Uterus (tissue), 4 donors: ENCODE data around the gene SH3GL2. TPM values are rescaled to one million over a fixed set of nuclear protein-coding genes. Genes with fewer than 3 reads are reported as not detected.

Source experiments
- DNase-seq, 2 donors: peaks; one replicate each; pipeline ENCODE4 v3.0.0-alpha.2; 2019 to 2020
- H3K27ac ChIP-seq, 2 donors: fragments of 200-600 bp; sonication (generic); 1 replicate in 1 of 2; 2 replicates in 1 of 2; pipeline ENCODE4 v1.5.1; 2016 to 2018
- H3K27me3 ChIP-seq, 2 donors: fragments of 200-600 bp; sonication (generic); one replicate each; pipeline ENCODE4 v1.5.1; 2018 to 2019; ENCODE audit warnings: control low read depth in 1 of 2
- H3K36me3 ChIP-seq, 2 donors: fragments of 200-600 bp; sonication (generic); one replicate each; pipeline ENCODE4 v1.5.1; 2019; ENCODE audit warnings: control low read depth in 1 of 2
- H3K4me1 ChIP-seq, 2 donors: fragments of 200-600 bp; sonication (generic); one replicate each; pipeline ENCODE4 v1.5.1; 2018 to 2019; ENCODE audit warnings: control low read depth in 1 of 2
- H3K4me3 ChIP-seq, 2 donors: fragments of 200-600 bp; sonication (generic); 1 replicate in 1 of 2; 2 replicates in 1 of 2; pipeline ENCODE4 v1.5.1; 2018 to 2019; ENCODE audit warnings: mild to moderate bottlenecking in 1 of 2
- H3K9me3 ChIP-seq, 2 donors: fragments of 200-600 bp; sonication (generic); one replicate each; pipeline ENCODE4 v1.5.1; 2019; ENCODE audit warnings: control low read depth in 1 of 2
- POLR2A ChIP-seq, 2 donors: fragments of 450-650 bp; IDR thresholded peaks; one replicate each; pipeline ENCODE4 v1.6.1; 2016; ENCODE audit warnings: antibody characterized with exemption in 2 of 2, mild to moderate bottlenecking in 1 of 2, moderate library complexity in 1 of 2
- intact Hi-C: fragments of 100-400 bp; cut with DNase I; formaldehyde crosslinking; loops from one replicate; pipeline ENCODE4 v1.15.1; 2023; ENCODE audit warnings: low total_unique reads
- total RNA-seq, 4 donors: library from RNA; depleted of rRNA in 3 of 4; stranded (reverse); fragments of >200 nt in 3 of 4; gene quantifications; one replicate each; pipeline versions ENCODE4 v1.1.0 to v1.2.4, GENCODE V29; 2014 to 2023
- TF ChIP-seq, protein P1 (sequence below), 4 experiments: fragments of 200-600 bp in 2 of 4; fragments of 450-650 bp in 2 of 4; sonication (generic) in 2 of 4; IDR thresholded peaks; one replicate each; pipeline ENCODE4 v1.5.1; 2016 to 2019; ENCODE audit warnings: antibody characterized with exemption in 4 of 4, mild to moderate bottlenecking in 2 of 4, moderate library complexity in 1 of 4
- donor health status: DM: yes; HTN: yes; CAD: no.

Gene SH3GL2
- total RNA-seq, 4 donors from 2014 or later = 2.4 to 7.0 (median 2.4) TPM; not detected in 1

GRCh38 chr9:17813798-17814197, 234.9 kb downstream of the SH3GL2 start:
- no peak for DNase-seq
- intact Hi-C loops = loop anchor here (10.0 kb wide), 1 partner anchor 401 kb away; no protein-coding TSS in a partner anchor
- Histone ChIP-seq H3K27ac (no peak overlapping the region), H3K9me3 (no peaks in the 10 kb centered on the region), H3K27me3 (no peaks in the 10 kb centered on the region), H3K4me1 (no peaks in the 10 kb centered on the region), H3K4me3 (no peak overlapping the region), H3K36me3 (no peaks in the 10 kb centered on the region)
- TF ChIP-seq, protein P1, sequence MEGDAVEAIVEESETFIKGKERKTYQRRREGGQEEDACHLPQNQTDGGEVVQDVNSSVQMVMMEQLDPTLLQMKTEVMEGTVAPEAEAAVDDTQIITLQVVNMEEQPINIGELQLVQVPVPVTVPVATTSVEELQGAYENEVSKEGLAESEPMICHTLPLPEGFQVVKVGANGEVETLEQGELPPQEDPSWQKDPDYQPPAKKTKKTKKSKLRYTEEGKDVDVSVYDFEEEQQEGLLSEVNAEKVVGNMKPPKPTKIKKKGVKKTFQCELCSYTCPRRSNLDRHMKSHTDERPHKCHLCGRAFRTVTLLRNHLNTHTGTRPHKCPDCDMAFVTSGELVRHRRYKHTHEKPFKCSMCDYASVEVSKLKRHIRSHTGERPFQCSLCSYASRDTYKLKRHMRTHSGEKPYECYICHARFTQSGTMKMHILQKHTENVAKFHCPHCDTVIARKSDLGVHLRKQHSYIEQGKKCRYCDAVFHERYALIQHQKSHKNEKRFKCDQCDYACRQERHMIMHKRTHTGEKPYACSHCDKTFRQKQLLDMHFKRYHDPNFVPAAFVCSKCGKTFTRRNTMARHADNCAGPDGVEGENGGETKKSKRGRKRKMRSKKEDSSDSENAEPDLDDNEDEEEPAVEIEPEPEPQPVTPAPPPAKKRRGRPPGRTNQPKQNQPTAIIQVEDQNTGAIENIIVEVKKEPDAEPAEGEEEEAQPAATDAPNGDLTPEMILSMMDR (IDR thresholded peaks at IDR 0.05) = no peak
- no peak for TF ChIP-seq POLR2A (IDR thresholded peaks at IDR 0.05)

DNA sequence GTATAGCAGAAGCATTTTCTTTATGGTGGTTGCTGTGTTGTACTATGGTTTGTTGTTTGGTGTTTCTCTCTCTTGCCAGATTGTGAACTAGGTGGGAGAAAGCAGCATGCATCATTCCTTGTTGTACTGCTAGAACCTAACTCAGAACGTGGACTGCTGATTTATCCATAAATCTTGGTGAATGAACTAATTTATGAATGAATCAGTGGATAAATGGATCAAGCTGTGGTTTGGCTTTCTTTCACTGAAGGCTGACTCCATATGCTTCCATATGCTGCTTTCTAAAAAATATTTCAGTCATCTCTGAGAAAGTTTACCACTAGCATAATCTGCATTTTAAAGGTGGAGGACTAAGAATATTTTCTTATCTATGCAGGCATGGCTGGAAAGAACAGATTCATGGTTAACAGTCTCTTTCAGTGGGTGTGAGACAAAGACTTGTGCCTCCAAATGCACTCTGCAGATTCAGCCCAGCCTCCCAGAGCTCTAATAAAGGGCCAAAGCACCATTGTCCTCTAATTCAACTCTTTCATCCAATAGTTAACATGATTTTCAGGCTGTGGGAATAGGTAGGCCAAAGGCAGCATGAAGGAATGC, 237.7 kb downstream of the SH3GL2 start:
- Histone ChIP-seq H3K4me3 (no peak overlapping the region), H3K27me3 (no peaks in the 10 kb centered on the region), H3K4me1 (no peaks in the 10 kb centered on the region), H3K27ac (no peak overlapping the region), H3K36me3 (no peaks in the 10 kb centered on the region), H3K9me3 (no peaks in the 10 kb centered on the region)
- no peak for TF ChIP-seq POLR2A (IDR thresholded peaks at IDR 0.05)
- TF ChIP-seq, protein P1 (IDR thresholded peaks at IDR 0.05) = no peak
- intact Hi-C loops = loop anchor here (10.0 kb wide), 1 partner anchor 398 kb away; no protein-coding TSS in a partner anchor
- DNase-seq = no peak

DNA sequence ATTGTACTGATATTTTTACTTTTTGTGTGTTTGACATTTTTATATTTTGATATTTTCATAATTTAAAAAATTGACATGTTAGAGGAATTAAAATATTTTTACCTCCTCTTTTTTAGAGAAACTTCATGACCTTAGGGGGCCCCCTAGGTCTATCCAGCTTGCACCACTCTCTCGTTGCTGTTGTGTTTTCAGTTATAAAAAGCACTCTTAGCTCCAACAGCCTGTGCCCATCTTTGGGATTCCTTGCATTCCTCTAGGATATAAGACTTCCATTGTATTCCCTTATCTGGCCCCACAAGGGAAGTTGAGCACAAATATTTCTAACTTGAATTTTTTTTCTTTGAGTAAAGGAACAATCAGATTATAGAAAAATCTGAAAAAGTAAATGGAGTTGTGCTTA, 245.3 kb downstream of the SH3GL2 start:
- Histone ChIP-seq H3K9me3 (no peaks in the 10 kb centered on the region), H3K36me3 (no peaks in the 10 kb centered on the region), H3K4me1 (no peaks in the 10 kb centered on the region), H3K4me3 (no peak overlapping the region), H3K27me3 (no peaks in the 10 kb centered on the region), H3K27ac (no peak overlapping the region)
- TF ChIP-seq, protein P1 (IDR thresholded peaks at IDR 0.05) = no peak
- no peak for TF ChIP-seq POLR2A (IDR thresholded peaks at IDR 0.05)
- no peak for DNase-seq
- intact Hi-C loops = no loop called here

GRCh38 chr9:17824616-17825264, 245.9 kb downstream of the SH3GL2 start:
- no peaks in the 10 kb centered on the region for H3K27me3 ChIP-seq
- H3K4me3 ChIP-seq = no peak overlapping the region
- intact Hi-C loops = no loop called here
- no peak overlapping the region for H3K27ac ChIP-seq
- no peaks in the 10 kb centered on the region for H3K9me3 ChIP-seq
- TF ChIP-seq POLR2A (IDR thresholded peaks at IDR 0.05) = no peak
- TF ChIP-seq, protein P1 (IDR thresholded peaks at IDR 0.05) = no peak
- H3K4me1 ChIP-seq = no peaks in the 10 kb centered on the region
- no peak for DNase-seq
- H3K36me3 ChIP-seq = no peaks in the 10 kb centered on the region

- H3K9me3 ChIP-seq = no peaks in the 10 kb centered on the region
- no peak overlapping the region for H3K4me3 ChIP-seq
- no peak for DNase-seq
- TF ChIP-seq POLR2A (IDR thresholded peaks at IDR 0.05) = no peak
- TF ChIP-seq, protein P1 (IDR thresholded peaks at IDR 0.05) = no peak
- intact Hi-C loops = no loop called here
- no peaks in the 10 kb centered on the region for H3K4me1 ChIP-seq
- H3K27me3 ChIP-seq = no peaks in the 10 kb centered on the region
- no peaks in the 10 kb centered on the region for H3K36me3 ChIP-seq
- H3K27ac ChIP-seq = no peak overlapping the region
These were observed 246.4 kb downstream of the SH3GL2 start for GRCh38 chr9:17825265-17825659.
